ENCODE data around the gene ANKRD50.

Gene ANKRD50

DNA sequence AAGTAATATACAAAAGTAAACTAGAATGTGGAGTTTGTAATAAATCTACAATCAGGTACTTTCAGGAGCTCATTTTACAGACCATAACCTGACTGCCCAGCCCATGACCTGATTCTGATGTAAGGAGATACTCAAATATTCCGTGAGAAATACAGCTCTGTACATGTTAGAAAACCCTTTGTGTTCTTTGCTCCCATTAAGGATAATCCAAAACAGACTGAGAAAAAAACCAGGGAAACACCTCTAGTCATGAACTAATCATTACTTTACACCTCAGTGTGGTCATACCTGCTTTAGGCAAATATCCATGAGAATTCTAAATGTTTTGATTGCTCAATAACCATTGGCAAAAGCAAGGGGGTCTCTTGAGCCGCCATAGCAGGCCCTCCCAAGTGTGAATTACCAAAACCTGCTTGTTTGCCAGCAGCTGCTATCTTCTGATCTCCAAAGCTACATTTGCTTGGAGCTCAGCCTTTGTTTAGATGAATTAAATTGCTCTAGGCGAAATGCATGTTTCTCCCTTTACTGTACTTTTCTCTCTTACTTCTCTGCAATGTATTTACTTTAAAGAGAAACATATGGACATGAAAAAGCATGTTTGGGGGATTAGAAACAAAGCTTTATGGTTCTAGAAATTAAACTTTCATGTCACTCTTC lies 79.1 kb downstream of the ANKRD50 start:
- DNase-seq = no peak

DNA sequence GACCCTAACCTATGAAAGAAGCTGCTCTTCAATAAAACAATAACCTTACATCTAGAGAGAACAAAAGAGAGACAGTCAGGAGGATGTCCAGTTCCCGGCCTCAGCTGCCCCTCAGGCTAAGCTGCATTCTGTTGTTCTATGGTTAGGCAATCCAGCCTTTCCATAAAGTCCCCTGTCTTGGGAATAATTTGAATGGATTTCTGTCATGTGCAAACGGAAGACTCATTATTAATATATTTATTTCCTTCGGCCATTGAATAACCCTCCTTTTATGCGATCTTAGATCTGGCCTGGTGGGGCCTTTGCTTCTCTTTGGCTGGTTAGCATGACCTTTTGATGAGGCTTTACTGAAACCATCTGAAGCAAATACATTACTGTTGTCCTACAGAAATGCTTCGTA lies 80.1 kb downstream of the ANKRD50 start:
- no peak for DNase-seq

DNA sequence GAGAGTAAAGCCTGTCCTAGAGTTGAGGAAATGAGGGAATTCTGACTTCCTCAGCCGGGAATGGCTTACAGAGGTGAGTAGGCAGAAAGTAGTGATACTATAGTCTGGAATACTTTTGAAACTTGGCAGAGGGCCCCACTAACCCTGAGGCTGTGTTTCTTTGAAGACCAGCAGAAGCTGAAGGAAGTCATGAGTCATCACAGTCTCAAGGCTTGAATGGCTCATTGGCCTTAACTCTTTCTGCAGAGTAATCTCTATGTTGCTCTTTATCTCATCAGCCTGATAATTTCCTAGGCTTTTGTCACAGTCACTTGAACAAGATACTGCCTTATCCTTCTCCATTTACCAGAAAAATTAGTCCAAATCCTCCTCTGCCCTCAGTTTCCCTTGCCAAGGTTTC lies 80.8 kb downstream of the ANKRD50 start:
- peak; percentile 44 for DNase-seq

DNA sequence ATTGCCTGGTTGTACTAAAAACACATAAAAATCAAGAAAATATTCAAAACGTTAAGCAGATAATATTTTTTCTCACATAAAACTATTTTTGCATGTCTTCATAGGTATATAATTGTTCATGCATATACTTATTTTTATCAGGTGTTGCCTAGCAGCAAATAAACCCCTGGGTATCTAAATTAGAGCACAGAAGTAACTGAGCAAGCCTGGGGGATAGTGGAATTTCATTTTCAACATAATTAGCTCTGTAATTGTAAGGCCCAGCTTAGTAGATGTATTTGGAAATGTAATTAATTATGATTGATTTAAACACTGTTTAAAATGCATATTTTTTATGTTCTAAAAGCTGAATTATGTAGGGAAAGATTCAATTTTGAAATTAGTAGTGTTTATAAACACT lies 82.9 kb downstream of the ANKRD50 start:
- DNase-seq = no peak
